ENCODE measurements around the gene TECR. TPM values are rescaled to one million over a fixed set of nuclear protein-coding genes. Genes with fewer than 3 reads are reported as not detected.

TECR gene
- polyA plus RNA-seq, 1 donor: 131 TPM

DNA sequence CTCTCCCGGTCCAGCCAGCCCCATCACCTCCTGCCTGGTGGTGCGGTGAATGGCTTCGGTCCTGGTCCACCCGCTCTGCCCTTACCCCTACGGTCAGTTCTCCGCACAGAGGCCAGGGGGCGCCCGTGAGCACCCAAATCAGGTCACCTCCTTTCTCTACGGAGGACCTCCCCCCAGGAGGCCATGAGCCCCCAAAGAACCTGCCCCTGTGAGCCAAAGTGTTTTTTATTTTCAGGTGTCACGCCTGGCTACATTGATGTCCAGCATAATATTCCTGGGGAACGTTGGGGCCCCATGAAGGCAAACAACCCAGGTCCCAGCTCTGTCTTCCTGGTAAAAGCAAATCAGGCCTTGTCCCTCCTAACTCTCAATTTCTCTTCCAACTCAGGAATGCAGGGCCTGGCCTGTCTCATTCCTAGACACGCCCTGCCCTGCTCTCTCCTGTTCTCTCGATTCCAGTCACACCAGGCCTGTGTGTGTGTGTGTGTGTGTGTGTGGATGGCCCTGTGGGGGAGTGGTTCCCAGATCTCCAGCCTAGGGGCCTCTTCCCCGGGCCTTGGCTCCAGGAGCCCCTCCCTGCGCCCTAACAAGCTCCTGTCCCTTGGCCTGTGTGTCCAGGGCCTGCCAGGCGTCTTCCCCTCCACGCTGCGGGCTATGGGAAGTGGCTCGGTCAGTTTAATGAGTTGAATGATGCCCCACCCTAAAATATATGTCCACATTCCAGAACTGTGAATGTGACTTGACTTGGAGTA, 23.7 kb upstream of the TECR start:
- peak; percentile 46 for DNase-seq

DNA sequence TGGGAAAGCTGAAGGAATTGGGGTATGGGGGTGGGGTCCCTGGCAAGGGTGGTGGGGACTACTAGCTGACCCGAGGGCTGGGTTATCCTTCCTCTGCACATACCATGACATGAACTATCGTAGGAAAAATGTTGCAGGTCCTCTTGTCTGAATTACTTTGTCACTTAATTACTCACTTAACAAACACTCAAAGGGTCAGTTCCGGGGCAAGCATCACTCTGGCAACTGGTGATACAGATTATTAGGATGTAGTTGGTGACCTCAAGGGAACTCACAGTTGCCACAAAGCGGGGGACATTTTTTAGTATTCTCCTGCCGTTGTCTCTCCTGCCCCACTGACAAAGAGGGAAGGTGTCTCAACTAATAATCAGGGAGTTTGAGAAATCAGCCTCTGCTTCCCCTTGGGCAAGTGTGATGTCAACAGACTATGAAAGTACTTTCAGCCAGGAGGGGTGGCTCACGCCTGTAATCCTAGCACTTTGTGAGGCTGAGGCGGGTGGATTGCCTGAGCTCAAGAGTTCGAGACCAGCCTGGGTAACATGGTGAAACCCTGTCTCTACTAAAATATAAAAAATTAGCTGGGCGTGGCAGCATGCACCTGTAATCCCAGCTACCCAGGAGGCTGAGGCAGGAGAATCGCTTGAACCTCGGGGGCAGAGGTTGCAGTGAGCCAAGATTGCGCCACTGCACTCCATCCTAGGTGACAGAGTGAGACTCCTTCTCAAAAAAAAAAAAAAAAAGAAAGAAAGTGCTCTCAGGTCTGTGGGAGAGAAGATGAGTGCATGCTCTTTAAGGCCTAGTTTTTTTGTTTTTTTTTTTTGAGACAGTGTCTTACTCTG, 21.5 kb upstream of the TECR start:
- DNase-seq: no peak

DNA sequence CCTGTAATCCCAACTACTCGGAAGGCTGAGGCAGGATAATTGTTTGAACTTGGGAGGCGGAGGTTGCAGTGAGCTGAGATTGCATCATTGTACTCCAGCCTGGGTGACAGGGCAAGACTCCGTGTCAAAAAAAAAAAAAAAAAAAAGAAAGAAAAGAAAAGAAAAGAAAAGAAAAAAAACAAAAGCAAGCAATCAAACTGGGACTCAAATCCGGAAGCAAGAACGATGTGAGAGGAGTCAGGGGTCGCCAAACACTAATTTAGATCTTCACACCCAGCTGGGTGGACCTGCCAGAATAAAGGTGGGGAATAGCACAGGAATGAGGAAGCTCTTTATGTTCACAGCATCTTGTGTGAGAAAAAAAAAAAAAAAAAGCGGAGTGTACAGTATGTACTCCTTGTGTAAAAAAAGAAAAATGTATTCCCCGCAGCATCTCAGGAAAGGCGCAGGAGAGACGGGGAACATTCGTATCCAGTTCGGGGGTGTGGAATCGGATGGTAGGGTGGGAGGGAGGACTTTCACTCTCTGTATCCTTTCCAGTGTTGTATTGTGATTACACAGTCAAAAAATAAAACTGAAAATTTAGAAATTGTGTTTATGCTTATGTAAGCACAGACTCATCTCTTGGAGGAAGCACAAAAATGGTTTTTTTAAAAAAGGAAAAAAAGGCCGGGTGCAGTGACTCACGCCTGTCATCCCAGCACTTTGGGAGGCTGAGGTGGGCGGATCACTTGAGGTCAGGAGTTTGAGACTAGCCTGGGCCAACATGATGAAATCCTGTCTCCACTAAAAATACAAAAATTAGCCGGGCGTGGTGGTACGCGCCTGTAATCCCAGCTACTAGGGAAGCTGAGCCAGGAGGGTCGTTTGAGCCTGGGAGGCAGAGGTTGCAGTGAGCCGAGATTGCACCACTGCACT, 18.8 kb upstream of the TECR start:
- no peak for DNase-seq

DNA sequence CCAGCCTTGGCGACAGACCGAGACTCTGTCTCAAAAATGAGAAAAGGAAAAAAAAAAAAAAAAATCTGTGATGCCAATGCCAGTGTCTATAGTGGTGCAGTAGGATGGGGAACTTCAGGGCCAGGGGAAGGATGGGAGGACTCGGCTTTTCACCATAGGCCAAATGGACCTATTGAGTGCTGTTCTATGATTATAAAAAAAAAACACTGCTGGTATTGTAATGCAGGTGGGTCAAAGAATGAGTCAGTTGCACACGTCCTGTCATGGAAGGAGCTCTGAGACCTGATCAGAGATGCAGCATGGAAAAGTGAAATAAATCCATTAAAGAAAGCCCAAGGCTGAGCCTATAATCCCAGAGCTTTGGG, 18.2 kb upstream of the TECR start:
- DNase-seq: no peak

DNA sequence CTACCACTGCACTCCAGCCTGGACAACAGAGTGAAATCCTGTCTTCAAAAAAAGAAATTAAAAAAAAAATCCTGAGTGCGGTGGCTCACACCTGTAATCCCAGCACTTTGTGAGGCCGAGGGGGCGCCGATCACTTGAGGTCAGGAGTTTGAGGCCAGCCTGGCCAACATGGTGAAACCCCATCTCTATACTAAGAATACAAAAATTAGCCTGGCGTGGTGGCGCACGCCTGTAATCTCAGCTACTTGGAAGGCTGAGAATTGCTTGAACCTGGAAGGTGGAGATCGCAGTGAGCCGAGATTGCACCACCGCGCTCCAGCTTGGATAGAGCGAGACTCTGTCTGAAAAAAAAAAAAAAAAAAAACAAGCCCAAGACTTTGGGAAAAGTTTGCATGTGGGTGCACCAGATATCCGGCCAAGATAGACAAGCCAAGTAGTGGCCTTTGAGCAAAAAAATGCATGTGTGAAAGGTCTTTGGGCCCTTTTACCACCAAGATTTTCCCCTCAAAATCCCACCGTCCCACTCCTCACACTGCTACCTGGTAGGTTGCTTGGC, 16.9 kb upstream of the TECR start:
- no peak for DNase-seq

- no peak for DNase-seq
Observed at GRCh38 chr19:14514215-14514863, 15.1 kb upstream of the TECR start.

DNA sequence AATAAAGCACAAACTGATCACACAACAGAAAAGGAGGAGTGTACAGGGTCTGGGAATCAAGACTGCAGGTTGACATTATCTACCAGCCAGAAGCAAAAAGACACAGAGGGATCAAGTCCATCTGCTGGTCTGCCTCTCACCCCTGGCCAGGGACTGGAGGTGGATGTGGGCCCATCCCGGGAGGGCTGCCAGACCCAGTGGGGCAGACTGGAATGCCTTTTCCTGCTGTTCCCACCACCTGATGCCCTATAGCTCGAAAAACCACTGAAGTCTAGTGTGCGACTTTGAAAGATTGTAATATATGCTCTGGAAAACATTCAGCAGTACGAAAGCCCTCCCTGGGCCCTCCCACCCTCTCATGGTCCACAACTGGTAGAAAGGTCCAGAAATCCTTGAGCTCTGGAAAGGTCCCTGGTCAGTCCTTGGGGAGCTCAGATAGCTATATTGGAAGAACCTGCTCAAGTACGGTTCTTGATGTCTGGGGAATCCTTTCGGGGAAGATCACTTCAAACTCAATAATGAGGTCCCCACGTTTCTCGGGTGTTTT, 13.8 kb upstream of the TECR start:
- no peak for DNase-seq

DNA sequence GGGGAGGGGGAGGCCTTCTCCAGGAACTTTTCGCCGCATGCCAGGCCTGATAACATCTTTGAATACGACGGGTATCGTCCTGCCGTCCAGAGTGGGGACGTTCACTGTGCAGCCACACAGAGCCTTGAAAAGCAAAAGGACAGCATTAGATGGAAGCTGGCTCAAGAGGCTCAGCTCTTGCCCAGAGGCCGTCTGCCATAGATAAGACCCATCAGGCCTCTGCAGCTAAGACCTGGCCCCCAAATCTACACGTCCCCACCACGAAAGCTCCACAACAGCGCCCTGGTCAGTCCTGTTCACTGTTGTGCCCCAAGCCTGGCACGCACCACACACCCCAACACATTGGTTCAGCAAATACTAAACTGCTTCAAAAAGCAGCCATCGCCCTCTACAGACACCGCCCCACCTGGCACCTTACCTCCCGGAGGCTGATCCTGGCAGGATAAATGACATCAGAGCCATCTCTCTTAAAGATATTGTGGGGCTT, 13.3 kb upstream of the TECR start:
- DNase-seq: no peak

DNA sequence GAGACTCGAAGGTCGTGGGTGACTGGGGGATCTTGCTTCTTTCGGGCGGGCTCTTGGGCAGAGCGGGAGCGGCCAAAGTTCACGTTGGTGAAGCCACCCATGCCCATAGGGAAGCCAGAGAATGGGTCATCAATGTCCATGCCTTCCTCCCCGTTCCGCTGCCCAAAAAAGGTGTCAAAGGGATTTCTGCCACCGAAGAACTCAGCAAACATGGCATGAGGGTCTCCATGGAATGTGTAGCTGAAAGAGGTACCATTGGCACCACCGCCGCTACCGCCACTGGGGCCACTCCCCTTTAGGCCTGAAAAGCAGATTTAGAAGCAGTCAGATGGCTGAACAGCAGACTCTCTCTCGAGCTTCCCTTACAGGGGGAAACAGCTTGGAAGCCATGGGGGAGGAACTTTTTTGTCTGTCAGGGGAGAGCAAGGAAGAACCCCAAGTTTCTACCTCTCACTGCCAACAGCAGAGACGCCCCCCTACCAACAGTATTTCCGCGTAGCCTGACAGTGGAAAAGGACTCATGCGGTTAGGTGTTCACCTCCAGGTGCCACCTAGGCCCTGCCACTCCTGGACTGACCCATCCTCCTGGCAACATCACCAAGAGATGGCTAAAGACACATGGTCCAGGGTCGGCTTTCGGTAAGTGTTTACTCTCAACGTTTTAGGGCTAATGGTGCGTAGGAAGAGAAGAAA, 12.5 kb upstream of the TECR start:
- no peak for DNase-seq

GRCh38 chr19:14517446-14517839, 12.0 kb upstream of the TECR start:
- DNase-seq: no peak

- peak; percentile 70 for DNase-seq
Observed at GRCh38 chr19:14517840-14518505, 11.4 kb upstream of the TECR start, which contains the start of gene DNAJB1. TSS of gene DNAJB1 (minus strand) at chr19:14518397. CDS start at chr19:14518349, 48 bp downstream.

- no peak for DNase-seq
Observed at GRCh38 chr19:14519245-14519859, 10.0 kb upstream of the TECR start.

DNA sequence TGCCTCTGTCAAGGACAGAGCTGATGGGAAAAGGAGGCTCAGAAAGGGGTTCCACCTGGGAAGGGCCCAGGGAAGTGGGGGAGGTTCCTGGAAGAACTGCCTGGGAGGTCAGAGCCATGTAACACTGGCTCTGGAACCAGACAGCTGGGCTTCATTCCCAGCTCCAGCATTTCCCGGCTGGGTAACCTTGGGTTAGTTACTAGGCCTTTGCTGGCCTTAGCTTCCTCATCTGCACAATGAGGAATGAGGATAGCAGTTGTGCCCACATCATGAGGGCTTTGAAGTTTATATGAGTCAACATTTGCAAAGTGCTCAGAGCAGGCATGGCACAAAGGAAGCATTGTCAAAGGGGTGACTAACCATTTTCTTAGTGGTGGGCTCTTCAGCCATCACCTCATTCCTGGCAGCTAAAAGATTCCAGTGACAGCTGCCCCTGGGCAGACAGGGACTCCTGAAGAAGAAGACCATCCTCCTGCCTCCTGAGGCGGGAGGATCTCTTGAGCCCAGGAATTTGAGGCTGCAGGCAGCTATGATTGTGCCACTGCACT, 9.5 kb upstream of the TECR start:
- DNase-seq: no peak

GRCh38 chr19:14520543-14520942, 8.9 kb upstream of the TECR start:
- no peak for DNase-seq

DNA sequence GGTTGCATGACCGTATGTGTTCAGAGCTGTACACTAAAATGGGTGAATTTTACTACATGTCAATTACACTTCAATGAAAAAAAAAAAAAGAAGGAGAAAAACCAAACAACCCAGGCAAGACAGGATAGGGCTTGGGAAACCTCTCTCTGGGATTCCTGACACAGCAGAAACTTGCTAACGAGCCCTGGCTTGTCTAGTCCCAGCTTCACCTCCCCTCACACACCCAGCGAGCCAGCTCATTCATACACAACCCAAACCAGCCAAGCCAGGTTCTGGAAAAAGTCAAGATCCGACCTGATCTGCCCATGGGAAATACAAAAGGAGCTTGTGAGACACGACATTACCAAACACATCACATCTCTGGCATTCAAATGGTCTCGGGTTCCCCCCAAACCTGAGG, 3.7 kb upstream of the TECR start:
- no peak for DNase-seq

DNA sequence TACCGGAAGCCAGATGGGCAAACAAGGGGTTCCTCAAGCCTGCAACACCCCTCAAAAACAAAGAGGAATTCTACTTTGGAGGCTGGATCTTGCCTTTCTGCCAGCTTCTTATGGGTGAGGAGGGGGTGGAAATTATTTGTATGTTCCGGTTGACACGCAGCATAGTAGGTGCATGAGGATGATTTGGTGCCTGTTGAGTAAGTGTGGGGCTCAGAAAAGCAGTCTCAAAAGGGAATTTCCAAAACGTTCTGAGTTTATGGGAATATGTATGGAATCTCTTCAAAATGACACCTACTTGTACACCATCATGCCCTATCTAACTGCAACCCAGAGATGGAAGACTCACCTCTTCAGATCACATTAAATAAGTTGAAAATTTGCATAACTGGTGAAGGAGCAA, 3.0 kb upstream of the TECR start:
- no peak for DNase-seq

DNA sequence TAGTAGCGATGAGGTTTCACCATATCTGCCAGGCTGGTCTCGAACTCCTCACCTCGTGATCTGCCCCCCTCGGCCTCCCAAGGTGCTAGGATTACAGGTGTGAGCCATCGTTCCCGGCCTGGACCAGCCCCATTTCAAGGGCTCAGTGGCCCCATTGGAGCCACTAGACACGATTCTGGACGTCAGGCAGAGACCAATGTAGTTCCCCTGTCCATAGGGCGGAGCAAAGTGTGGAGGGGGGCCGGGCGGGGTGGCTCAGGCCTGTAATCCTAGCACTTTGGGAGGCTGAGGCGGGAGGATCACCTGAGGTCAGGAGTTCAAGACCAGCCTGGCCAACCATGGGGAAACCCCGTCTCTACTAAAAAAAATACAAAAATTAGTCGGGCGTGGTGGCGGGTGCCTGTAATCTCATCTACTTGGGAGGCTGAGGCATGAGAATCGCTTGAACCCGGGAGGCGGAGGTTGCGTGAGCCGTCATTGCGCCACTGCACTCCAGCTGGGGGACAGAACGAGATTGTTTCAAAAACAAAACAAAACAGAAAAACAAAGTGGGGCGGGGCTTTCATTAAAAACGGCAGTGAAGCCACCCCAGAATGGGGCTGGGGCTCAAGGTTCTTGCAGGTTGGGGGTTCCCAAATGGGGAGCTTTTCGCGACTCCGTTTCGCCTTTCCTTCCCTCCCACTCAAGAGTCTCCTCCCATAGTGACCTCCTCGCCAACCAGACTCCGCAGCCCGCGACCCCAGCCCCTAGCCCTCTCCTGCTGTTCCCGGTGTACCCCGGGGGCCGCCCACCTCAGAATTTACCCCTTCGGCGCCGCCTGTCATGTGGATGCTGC, 758 bp upstream of the TECR start:
- no peak for DNase-seq

- no peak for DNase-seq
Observed at GRCh38 chr19:14530005-14530348, 583 bp downstream of the TECR start.

Measured in left kidney (tissue), 2 donors.